B cell (primary cell): ENCODE results near the gene CAPNS1. TPM values are rescaled to one million over a fixed set of nuclear protein-coding genes. Genes with fewer than 3 reads are reported as not detected.
"Not testable (repeated sequence)": the region's sequence is repeated elsewhere in the genome, so short reads cannot be mapped to it uniquely, and the experiment has no call there.

Source experiments
- ATAC-seq: fragments of 200-7000 bp; cut with Tn5 transposase; one replicate; pipeline ENCODE4 v1.10.0; 2021; ENCODE audit warnings: low read depth, mild to moderate bottlenecking, moderate number of reproducible peaks, moderate library complexity
- CTCF ChIA-PET: fragments of 350-600 bp; sonication (Branson Sonifier 250); formaldehyde crosslinking; loops from one replicate; lab custom pipeline; 2021; ENCODE audit warnings: antibody characterized with exemption, inconsistent platforms; lab: Charles Lee
- POLR2A ChIA-PET: fragments of 350-600 bp; sonication (Branson Sonifier 250); formaldehyde crosslinking; loops from one replicate; lab custom pipeline; 2021; ENCODE audit warnings: antibody characterized with exemption; lab: Charles Lee
- DNase-seq: peaks from one replicate; pipeline ENCODE4 v3.0.0; 2013
- H2AFZ ChIP-seq: 2 replicates; pipeline ENCODE4 v1.6.1; 2012; ENCODE audit warnings: mild to moderate bottlenecking, low read depth, low read length; ENCODE audit not compliant: insufficient read depth, poor library complexity, severe bottlenecking
- H3K27ac ChIP-seq, 2 donors: 1 replicate in 1 of 2; 2 replicates in 1 of 2; pipeline ENCODE4 v1.5.1; 2012 to 2013; ENCODE audit warnings: low read length in 2 of 2, mild to moderate bottlenecking in 2 of 2, moderate library complexity in 1 of 2
- H3K27me3 ChIP-seq, 4 experiments: fragments of 200-600 bp in 1 of 4; sonication (generic) in 1 of 4; replicated peaks in 1 of 4; 1 replicate in 2 of 4; 2 replicates in 2 of 4; pipeline versions ENCODE4 v1.6.1 to v1.7.0; 2013 to 2016; ENCODE audit warnings: low read length in 3 of 4, mild to moderate bottlenecking in 2 of 4, mixed read lengths in 1 of 4, moderate library complexity in 1 of 4; ENCODE audit not compliant: insufficient read depth in 4 of 4, control insufficient read depth in 3 of 4; ENCODE audit errors: control extremely low read depth in 1 of 4
- H3K36me3 ChIP-seq, 2 experiments: replicated peaks in 1 of 2; 1 replicate in 1 of 2; 2 replicates in 1 of 2; pipeline versions ENCODE4 v1.6.1 to v1.7.1; 2013; ENCODE audit warnings: low read length in 1 of 2; ENCODE audit not compliant: insufficient read depth in 2 of 2, control insufficient read depth in 1 of 2; ENCODE audit errors: control extremely low read depth in 1 of 2, extremely low read depth in 1 of 2
- H3K4me1 ChIP-seq, 2 donors: fragments of 200-600 bp in 1 of 2; sonication (generic) in 1 of 2; 1 replicate in 1 of 2; 2 replicates in 1 of 2; pipeline versions ENCODE4 v1.5.1 to v1.6.1; 2013 to 2017; ENCODE audit warnings: low read length in 2 of 2; ENCODE audit not compliant: control insufficient read depth in 2 of 2, insufficient read depth in 2 of 2
- H3K4me2 ChIP-seq: replicated peaks from 2 replicates; pipeline ENCODE3; 2012; ENCODE audit warnings: mild to moderate bottlenecking, low read depth, low read length; ENCODE audit not compliant: poor library complexity, severe bottlenecking
- H3K4me3 ChIP-seq, 5 experiments: fragments of 200-600 bp in 1 of 5; sonication (generic) in 1 of 5; 1 replicate in 3 of 5; 2 replicates in 2 of 5; pipeline versions ENCODE4 v1.5.1 to v1.7.0; 2011 to 2016; ENCODE audit warnings: low read length in 4 of 5, mild to moderate bottlenecking in 4 of 5, low read depth in 2 of 5, control low read depth in 1 of 5, moderate library complexity in 1 of 5; ENCODE audit not compliant: insufficient read depth in 1 of 5; ENCODE audit errors: control extremely low read depth in 1 of 5, extremely low read depth in 1 of 5
- H3K79me2 ChIP-seq: fragments of 200-600 bp; sonication (generic); one replicate; pipeline ENCODE4 v1.6.0; 2016; ENCODE audit warnings: low read length; ENCODE audit not compliant: control insufficient read depth, insufficient read depth
- H3K9ac ChIP-seq: fragments of 200-600 bp; sonication (generic); 2 replicates; pipeline ENCODE4 v1.6.1; 2017; ENCODE audit warnings: mild to moderate bottlenecking, low read length, moderate library complexity
- H3K9me3 ChIP-seq, 3 donors: one replicate each; pipeline versions ENCODE4 v1.6.1 to v1.7.1; 2013; ENCODE audit warnings: low read length in 2 of 3; ENCODE audit not compliant: control insufficient read depth in 2 of 3, insufficient read depth in 1 of 3; ENCODE audit errors: control extremely low read depth in 1 of 3
- H4K20me1 ChIP-seq: 2 replicates; pipeline ENCODE4 v1.6.0; 2012; ENCODE audit warnings: mild to moderate bottlenecking, low read length; ENCODE audit not compliant: insufficient read depth, control insufficient read depth, poor library complexity, severe bottlenecking
- H3K27ac Mint-ChIP-seq: one replicate; pipeline ENCODE4 v1.8.0; 2021; ENCODE audit warnings: mixed read lengths
- H3K27me3 Mint-ChIP-seq: one replicate; pipeline ENCODE4 v1.8.0; 2021; ENCODE audit warnings: mixed read lengths
- H3K4me1 Mint-ChIP-seq: one replicate; pipeline ENCODE4 v1.8.0; 2021; ENCODE audit warnings: mixed read lengths
- H3K4me3 Mint-ChIP-seq: one replicate; pipeline ENCODE4 v1.8.0; 2021; ENCODE audit warnings: mixed read lengths
- H3K9me3 Mint-ChIP-seq: one replicate; pipeline ENCODE4 v1.8.0; 2022; ENCODE audit warnings: mixed read lengths; ENCODE audit not compliant: insufficient read depth
- CTCF ChIP-seq: fragments of 200-600 bp; IDR thresholded peaks from one replicate; pipeline ENCODE4 v1.8.0; 2022; ENCODE audit warnings: antibody characterized with exemption, mild to moderate bottlenecking
- EZH2 ChIP-seq: IDR thresholded peaks from 2 replicates; pipeline ENCODE4 v1.6.1; 2012; ENCODE audit warnings: borderline replicate concordance, low read depth, mild to moderate bottlenecking, moderate library complexity, low read length; ENCODE audit not compliant: insufficient read depth, poor library complexity, severe bottlenecking
- WGBS: methylation state at CpG from one replicate; pipeline ENCODE4 v1.1.5; 2013; ENCODE audit warnings: missing lambda C conversion rate; ENCODE audit not compliant: insufficient coverage; 5-methylcytosine and 5-hydroxymethylcytosine counted together
- intact Hi-C: fragments of 100-400 bp; cut with micrococcal nuclease; formaldehyde crosslinking; loops from one replicate; pipeline ENCODE4 v1.10.0; 2022
- polyA plus RNA-seq: library from polyadenylated mRNA; depleted of rRNA; stranded (reverse); fragments of >200 nt; gene quantifications from 2 replicates; pipeline ENCODE4 v1.2.3, GENCODE V29; 2012
- total RNA-seq, 2 donors: library from RNA; stranded (reverse); fragments of 120-200 nt in 1 of 2; gene quantifications; 1 replicate in 1 of 2; 2 replicates in 1 of 2; pipeline versions ENCODE4 v1.2.3 to v1.2.4, GENCODE V29; 2013 to 2022

CAPNS1 gene
- total and polyA plus RNA-seq, 2 donors (not counting 1 experiment from before 2014, with no cell fraction given) = 272 to 294 TPM

GRCh38 chr19:36128392-36128736, 11.5 kb upstream of the CAPNS1 start:
- TF ChIP-seq EZH2 (no peak), CTCF (no peak)
- Histone ChIP-seq H3K79me2 (no peaks in the 10 kb centered on the region), H3K4me2 (peak overlapping the region; percentile 78), H3K9me3 (peaks cover 0 to 14% (median 0%) of the 10 kb centered on the region in 3 donors), H3K27ac (peak overlapping the region; percentile 59 to 70), H4K20me1 (no peaks in the 10 kb centered on the region), H3K36me3 (peaks cover 0 to 19% of the 10 kb centered on the region in 2 experiments), H3K27me3 (no peaks in the 10 kb centered on the region), H3K4me3 (peak overlapping the region; percentile 65 to 84 (median 76)), H2AFZ (peak overlapping the region; percentile 93), H3K4me1 (peaks cover 9 to 32% of the 10 kb centered on the region in 2 donors), H3K9ac (peak overlapping the region; percentile 72)
- no peak for DNase-seq
- intact Hi-C loops = loop anchor here (1.0 to 2.0 kb wide), 2 partner anchors 11 to 74 kb away; partner anchors contain the start of genes THAP8 and WDR62
- Mint-ChIP-seq H3K27me3 (no peaks in the 10 kb centered on the region), H3K4me1 (peaks cover 15% of the 10 kb centered on the region), H3K27ac (peak overlapping the region; percentile 96), H3K4me3 (peak overlapping the region; percentile 98), H3K9me3 (no peaks in the 10 kb centered on the region)
- ATAC-seq = peak; percentile 14
- POLR2A ChIA-PET = interaction anchor here (0.8 to 3.3 kb wide), 5 partner anchors 11 to 559 kb away, joined by 3 to 33 read pairs (median 5); partner anchors contain the start of genes CAPNS1, POLR2I, ZNF146 and ZNF565
- WGBS = no CpG with 5 or more reads among the region's 10 CpGs
- CTCF ChIA-PET = interaction anchor here (0.7 to 8.2 kb wide), 23 partner anchors 10 to 434 kb away, joined by 3 to 146 read pairs (median 5); partner anchors contain the start of genes CAPNS1, COX7A1, POLR2I and TBCB

DNA sequence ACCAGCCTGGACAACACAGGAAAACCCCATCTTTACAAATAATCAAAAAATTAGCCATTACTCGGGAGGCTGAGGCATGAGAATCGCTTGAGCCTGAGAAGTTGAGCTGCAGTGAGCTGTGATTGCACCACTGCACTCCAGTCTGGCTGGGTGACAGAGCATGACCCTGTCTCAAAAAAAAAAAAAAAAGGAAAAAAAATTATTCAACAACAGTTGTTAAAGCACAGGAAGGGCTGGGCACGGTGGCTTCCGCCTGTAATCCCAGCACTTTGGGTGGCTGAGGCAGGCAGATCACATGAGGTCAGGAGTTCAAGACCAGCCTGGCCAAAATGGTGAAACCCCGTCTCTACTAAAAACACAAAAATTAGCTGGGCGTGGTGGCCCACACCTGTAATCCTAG, 8.6 kb upstream of the CAPNS1 start:
- POLR2A ChIA-PET, H3K27ac ChIP-seq, H3K27me3 Mint-ChIP-seq, ATAC-seq, H3K27me3 ChIP-seq, H2AFZ ChIP-seq, intact Hi-C loops, H3K4me3 Mint-ChIP-seq, H3K36me3 ChIP-seq, H3K79me2 ChIP-seq, H3K9ac ChIP-seq, H3K27ac Mint-ChIP-seq, H3K9me3 Mint-ChIP-seq, DNase-seq, H3K4me3 ChIP-seq, H3K4me2 ChIP-seq, H4K20me1 ChIP-seq: not testable (repeated sequence)
- WGBS = 57% methylated on average over 5 of the region's 6 CpGs
- Histone ChIP-seq H3K4me1 (peaks cover 9 to 32% of the 10 kb centered on the region in 2 donors), H3K9me3 (peaks cover 0 to 14% (median 0%) of the 10 kb centered on the region in 3 donors)
- peaks cover 15% of the 10 kb centered on the region for H3K4me1 Mint-ChIP-seq
- CTCF ChIA-PET = interaction anchor here (0.7 to 8.2 kb wide), 2 partner anchors 35 to 1177 kb away, joined by 4 to 146 read pairs; no protein-coding TSS in a partner anchor

DNA sequence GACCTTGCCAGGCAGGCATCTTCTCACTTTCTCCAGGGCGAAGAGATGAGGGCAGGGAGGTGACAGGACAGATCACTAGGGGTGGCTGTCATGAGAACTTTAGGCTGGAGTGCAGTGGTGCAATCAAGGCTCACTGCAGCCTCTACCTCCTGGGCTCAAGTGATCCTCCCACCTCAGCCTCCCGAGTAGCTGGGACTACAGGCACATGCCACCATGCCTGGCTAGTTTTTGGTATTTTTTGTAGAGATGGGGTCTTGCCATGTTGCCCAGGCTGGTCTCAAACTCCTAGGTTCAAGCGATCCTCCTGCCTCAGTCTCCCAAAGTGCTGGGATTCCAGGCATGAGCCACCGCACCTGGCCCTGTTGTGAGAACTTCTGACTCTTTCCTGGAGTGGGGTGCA, 5.0 kb upstream of the CAPNS1 start:
- H3K9ac ChIP-seq, POLR2A ChIA-PET, H3K27ac ChIP-seq, H3K27ac Mint-ChIP-seq, H3K4me1 Mint-ChIP-seq, DNase-seq, H3K9me3 Mint-ChIP-seq, H3K4me3 Mint-ChIP-seq, CTCF ChIA-PET, H3K4me2 ChIP-seq, H3K27me3 Mint-ChIP-seq, ATAC-seq, H3K4me3 ChIP-seq, H2AFZ ChIP-seq, H3K36me3 ChIP-seq, H3K9me3 ChIP-seq, H3K79me2 ChIP-seq, H4K20me1 ChIP-seq, intact Hi-C loops, H3K27me3 ChIP-seq: not testable (repeated sequence)
- 100% methylated on average over 2 of the region's 4 CpGs for WGBS
- H3K4me1 ChIP-seq = peaks cover 0 to 18% of the 10 kb centered on the region in 2 donors
